Activated T-helper 1 cell treated with anti-CD3 and anti-CD28 coated beads, Interleukin-2, amount 50 U/mL, for 16 hours (primary cell): ENCODE measurements around the gene TSC22D2.
"Not testable (repeated sequence)": the region's sequence is repeated elsewhere in the genome, so short reads cannot be mapped to it uniquely, and the experiment has no call there.

Experiments
- DNase-seq, 2 donors: peaks; one replicate each; pipeline ENCODE4 v3.0.0-alpha.2; 2020; ENCODE audit warnings: low read depth in 1 of 2, low spot score in 1 of 2

The TSC22D2 gene

DNA sequence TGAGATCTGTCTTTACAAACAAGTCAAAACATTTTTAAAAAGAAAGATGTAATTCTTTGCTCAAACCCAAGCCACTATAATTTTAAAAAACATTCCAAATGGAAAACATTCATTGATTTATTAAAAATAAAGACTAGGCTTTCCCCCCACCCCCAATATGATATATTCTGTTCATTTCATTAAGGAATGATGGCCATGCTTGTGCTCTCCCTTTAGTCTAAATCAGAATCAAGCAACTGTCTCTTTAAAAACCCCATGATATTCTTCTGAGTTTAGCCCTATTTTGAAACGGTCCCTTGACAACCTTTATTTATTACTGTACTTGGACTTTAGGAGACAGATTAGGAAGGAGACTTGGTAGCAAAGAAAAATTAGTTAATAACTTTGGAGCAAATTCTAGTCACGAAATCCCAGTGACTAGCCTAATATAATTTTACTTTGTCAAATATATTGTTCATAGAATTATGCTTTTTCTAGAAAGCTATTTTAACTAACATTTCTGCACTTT lies 38.4 kb downstream of the TSC22D2 start:
- no peak for DNase-seq

DNA sequence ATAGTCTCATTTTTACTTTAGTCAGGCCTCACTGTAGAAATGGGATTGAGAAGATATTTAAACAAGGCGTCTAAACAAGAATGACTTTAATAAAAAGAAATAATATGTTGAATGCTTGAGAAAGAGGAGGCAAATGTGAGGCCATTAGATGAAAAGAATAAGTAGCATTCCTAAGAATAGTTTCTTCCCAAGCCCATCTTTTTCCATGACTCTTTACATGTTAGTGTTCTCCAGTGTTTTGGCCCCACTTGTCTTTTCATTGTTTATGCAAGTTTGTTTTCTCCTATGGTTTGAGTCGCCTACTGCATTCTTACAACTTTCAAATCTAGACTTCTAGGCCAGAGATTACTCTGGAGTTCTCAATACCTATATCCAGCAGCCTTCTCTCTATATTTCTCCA lies 39.0 kb downstream of the TSC22D2 start:
- DNase-seq, result no peak

DNA sequence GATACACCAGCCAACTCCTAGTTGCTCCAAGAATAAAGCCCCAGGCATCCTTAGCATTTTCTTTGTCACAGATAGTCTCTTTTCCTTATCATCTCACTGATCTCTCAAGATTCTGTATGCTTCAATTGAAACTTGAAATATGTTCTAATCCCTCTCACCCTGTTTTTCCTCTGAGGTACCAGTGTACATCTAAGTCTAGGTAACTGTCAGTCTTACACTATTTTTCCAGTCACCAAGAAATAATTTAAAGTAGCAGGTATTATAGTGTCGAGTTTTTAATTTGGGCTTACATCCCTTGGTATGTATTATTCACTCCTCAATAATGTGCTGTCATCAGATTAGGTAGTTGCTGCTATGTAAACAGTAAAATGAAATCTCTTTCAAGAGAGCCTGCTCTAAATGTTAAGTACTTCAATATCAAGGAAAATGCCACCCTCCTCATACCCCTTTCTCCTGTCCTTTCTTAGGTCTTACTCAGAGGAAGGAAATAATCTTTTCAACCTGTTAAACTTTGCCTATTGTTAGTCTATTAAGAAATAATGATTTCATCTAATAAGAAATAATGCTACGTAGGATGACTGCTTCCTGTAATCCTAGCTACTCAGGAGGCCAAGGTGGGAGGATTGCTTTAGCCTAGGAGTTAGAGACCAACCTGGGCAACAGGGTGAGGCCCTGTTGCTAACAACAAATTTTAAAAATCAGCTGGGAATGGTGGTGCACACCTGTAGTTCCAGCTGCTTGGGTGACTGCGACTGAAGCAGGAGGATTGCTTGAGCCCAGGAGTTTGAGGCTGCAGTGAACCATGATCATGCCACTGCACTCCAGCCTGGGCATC lies 39.8 kb downstream of the TSC22D2 start:
- DNase-seq, result no peak

DNA sequence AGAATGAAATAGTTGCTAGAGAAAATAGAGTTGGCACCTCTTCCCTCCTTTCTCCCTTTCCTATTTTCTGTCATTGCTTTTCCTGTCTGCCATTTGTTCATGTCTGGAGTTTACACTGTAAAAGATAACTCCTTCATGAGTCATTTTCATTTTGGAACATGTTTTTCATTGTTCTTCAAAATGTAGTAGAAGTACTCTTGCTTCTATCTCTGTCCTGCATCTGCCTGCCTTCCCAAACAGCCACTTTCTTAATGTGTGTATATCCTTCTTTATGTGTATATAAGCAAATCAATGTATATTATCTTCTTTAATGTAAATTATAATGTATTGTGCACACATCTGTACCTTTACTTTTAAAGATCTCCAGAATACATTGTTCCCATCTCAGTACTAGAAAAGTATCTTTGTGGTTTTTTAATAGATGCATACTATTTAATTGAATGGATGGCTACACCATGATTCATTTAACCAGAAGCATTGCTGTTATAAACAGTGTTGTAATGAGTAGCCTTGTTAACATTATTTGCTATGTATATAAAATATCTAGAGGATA lies 41.1 kb downstream of the TSC22D2 start:
- no peak for DNase-seq

DNA sequence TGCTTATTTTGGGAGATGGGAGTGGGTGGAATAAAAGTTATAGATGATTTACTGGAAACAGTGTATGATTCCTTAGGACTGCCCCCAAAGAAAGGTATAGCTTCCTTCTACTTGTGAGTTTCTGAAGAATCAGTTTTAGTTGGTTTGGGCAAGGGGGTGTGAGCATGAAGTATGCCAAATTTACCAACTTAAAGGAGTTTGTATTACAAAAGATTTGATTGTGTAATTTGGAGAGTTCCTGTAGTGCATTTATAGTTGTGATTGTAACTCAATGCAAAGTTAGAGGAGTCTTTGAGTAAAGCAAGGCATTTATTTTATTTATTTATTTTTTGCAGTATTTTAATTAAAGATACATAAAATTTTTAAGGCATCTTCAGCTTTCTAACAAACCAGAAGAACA lies 42.8 kb downstream of the TSC22D2 start:
- no peak for DNase-seq

DNA sequence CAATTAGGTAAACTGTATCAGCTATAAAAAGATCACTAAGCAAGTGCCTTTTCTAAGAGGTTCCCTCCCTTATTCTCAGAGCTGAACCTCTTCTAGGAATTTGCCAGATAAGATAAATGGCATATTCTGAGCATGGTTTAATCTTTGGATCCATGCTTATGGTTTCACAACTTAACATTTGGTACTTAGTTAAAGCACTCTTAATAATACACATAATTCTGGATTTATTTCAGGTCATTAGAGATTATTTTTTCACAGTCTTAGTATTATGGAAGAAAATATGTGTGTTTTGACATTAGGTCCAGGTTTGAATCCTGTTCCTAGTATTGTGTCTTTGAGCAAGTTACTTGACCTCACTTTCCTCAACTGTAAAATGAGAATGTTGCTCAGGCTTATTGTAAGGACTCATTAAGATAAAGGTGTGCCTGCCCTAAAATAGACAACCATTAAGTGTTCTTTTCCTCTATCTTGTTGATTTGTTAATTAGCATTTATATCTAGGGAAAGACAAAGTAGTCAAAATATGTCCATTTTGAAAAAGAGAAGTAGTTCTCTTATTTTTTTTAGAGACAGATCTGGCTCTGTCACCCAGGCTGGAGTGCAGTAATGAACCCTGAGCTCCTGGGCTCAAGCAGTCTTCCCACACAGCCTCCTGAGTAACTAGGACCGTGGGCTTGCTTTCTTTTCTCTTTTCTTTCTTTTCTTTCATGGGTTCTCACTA lies 43.4 kb downstream of the TSC22D2 start:
- DNase-seq, result no peak

DNA sequence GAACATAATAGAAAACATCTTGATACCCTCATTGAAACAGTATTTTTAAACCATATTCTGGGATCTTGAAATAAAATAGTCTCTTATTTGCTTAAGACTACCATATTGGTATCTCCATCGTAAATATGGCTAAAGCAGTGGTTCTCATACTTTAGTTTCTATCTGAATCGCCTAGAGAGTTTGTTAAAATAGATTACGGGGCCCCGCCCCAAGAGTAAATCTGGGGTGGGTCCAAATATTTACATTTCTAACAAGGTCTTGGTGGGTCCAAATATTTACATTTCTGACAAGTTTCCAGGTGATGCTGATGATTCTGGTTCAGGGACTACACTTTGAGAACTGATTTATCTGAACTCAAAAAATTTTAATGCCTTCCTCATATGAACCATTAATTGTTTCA lies 45.3 kb downstream of the TSC22D2 start:
- no peak for DNase-seq

DNA sequence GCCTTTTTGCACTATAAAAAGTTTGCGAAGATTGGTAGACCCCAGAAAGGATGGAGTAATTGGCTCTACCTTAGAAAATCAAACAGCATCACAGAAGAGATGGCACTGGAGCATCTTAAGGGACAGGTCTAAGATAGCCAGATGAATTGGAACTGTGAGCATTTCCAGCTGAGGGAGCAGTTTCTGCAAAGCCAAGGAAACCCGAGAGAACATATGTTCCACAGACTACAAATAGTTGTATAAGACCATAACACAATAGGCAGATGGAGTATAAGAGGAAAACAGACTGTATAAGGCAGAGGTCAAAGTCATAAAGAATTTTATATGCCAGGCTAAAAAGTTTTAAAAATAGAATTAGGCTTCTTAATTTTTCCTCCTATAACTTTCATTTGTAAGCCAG lies 46.0 kb downstream of the TSC22D2 start:
- DNase-seq, result no peak

DNA sequence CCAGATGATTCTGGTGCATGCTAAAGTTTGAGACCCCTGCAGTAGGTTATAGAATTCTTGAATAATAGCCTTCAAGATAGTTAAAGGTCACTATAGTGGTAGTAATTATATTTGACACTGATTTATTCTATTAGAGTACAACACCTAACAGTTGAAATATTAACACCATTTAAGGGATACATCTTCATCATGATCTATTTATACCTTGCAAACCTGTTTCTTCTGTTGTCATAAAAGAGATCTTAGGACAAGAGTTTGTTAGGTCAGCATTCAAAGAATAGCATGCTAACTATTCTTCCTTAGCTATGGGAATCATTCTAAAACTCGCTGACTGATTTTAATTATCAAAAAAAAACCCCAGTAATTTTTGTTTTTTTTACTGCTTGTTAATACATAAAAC lies 46.5 kb downstream of the TSC22D2 start:
- DNase-seq, result no peak

DNA sequence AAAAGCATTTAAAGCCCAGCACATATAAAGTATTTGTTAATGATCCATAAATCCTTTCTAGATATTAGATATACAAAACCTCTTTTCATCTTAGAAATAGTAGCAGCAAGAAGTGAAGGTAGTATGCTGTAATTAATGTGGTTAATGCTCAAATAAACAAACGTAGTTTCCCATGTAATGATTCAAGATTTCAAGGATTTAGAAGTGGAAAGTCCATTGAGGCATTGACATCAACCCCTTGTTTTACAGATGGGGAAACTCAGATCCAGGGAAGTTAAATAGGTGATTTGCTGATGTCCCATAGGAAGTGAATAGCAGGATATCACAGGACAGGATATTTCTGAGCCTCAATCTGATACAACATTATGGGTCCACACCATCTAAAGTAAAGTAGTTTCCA lies 47.2 kb downstream of the TSC22D2 start:
- no peak for DNase-seq

DNA sequence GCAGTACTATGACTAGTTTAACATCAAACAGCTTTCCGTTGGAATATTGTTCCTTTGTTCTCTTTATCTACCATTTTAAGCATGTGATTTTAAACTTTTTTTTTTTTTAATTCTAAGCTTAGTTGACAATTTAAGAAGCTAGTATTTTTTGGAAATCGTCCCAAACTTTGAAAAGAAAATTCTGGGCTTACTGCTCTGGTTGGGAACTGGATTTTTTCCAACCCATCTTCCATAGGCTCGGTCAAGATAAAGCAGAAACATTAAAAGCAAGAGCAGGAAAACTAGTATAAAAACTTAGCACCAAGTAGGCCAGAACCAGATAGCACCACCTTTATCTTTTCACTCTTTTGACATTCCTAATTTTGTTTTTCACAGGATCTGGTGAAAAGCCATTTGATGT lies 49.9 kb downstream of the TSC22D2 start:
- no peak for DNase-seq

DNA sequence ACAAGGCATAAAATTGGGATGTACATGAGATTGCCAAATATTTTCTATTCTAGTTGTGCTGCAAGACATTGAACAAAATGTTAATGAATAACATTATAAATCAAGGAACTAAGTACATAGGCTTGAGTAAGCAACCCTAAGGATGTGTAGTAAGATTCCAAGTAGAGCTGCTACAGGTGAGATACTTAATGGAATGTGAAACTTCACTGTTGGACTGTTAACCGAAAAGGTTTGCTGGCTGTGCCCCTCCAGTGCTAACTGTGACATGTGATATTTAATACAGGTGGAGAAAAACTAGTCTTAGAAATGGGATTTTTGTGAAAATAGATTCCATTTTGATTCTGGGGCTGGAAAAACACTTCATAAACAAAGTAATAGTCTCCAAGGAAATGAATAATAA lies 52.4 kb downstream of the TSC22D2 start:
- DNase-seq, result no peak

DNA sequence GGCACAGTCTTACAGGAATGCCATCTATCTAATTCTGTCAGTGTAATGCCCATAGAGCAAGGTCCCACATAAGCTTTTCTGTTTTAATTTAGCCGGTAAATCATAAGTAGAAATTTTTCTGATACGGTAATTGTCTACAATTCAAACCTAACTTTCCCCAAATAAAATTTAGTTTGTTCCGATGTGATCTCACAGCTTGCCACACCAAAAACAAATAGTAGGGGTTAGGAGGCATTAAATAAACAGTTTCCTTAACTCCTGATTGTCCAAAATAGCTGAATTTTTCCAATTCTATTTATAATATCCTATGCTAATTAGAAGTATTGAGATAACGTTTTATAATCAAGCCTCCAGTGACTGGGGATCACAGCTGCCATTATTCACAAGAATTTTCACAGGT lies 53.3 kb downstream of the TSC22D2 start:
- DNase-seq, result no peak

DNA sequence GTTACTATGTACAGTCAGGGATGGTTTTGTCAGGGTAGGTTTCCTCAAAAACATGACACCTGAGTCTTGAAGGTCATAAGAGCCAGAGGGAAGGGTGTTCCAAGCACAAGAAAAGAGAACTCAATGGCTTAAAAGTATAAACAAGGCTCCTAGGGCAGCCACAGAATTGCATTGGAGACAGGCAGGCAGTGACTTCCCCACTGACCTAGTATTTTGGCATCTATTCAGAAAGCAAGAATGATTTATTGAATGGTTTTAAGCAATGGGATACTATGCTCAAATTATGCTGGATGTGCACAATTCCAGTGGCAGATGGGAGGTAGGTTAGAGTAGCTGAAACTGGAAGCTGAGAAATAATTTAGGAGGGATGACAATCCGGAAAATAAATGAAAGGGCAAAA lies 54.0 kb downstream of the TSC22D2 start:
- no peak for DNase-seq

DNA sequence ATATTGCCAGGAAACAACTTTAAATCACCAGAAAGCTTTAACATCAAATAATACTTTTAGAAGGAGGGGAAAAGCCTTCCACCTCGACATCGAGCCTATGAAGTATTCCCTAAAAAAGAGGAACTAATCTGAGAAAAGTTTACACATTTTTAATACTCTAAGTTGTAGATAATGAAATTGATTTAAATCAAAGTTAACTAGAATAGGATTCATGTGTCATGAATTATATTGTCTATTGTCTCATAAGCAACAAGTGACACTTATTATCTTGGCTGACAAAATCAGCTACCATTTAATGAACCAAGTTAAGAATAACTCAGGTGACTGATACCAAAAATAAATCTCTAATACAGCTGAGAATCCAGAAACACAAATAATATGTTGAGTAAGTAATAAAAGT lies 56.6 kb downstream of the TSC22D2 start:
- DNase-seq, result no peak

DNA sequence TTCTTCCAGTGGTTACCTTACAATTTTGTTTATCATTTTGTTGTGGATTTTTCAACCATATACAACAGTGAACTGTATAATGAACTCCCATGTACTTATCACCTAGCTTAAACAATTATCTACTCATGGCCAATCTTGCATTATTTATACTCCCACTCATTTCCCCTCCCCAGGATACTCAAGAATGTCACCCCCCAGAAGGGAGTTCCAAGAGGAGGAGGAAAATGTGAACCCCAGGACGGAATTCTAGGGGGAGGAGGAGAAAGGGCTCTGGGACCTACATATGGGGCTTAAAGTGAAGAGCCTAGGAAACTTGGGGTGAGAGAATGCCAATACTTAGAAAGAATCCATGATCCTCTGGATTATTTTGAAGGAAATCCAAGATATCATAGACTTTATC lies 59.3 kb downstream of the TSC22D2 start:
- DNase-seq, result no peak

DNA sequence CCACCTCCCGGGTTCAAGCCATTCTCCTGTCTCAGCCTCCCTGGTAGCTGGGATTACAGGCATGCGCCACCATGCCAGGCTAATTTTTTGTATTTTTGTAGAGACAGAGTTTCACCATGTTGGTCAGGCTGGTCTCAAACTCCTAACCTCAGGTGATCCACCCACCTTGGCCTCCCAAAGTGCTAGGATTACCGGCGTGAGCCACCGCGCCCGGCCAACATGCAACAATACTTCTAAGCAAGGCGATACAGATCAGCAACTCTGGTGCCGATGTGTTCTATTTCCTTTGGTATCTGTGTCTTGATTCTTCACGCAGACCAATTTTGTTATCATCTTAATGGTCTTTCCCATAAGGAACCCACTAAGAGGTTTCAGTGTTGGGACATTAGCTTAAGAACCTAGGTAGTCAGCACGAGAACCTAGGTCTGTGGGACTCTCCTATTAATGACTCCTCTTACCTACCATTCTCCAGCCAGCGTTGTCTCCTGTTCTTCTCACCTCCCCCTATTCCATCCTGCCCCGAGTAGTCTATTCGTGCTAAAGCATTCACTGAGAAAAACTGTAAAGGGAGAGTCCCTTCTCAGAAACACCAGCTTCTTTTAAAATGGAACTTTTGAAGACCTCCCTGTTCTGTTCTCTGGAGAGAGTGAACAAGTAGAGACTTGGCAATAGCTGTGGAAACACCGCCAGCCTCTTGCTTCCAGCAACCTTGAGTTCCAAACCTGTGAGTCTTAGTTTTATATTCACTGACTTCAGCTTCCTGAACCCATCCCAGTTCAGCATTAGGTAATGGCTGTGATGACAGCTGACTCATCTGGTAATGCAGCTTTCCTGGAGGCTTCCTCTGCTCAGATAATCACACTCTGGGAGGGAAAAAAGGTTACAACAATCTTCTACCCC lies 61.2 kb downstream of the TSC22D2 start:
- no peak for DNase-seq

DNA sequence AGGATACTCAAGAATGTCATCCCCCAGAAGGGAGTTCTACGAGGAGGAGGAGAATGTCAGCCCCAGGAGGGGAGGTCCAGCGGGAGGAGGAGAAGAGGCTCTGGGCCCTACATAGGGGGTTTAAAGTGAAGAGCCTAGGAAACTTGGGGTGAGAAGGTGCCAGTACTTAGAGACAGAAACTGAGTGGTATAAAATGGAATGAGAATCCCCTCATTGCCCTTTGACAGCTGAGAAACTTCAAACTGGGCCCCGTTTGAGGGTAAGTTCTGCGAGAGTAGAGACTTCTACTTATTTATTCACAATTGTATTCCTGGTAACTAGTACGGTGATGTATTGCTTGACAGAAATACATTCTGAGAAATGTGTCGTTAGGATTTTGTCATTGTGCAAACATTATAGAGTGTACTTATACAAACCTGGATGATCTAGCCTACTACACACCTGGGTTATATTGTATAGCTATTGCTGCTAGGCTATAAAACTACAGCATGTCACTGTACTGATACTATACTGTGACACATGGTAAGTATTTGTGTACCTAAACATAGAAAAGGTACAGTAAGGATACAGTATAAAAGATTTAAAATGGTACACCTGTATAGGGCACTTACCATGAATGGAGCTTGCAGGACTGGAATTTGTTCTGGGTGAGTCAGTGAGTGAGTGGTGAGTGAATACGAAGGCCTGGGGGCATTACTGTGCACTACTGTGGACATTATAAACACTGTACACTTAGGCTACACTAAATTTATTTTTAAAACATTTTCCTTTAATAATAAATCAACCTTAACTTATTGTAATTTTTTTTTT lies 62.0 kb downstream of the TSC22D2 start:
- DNase-seq, result no peak

DNA sequence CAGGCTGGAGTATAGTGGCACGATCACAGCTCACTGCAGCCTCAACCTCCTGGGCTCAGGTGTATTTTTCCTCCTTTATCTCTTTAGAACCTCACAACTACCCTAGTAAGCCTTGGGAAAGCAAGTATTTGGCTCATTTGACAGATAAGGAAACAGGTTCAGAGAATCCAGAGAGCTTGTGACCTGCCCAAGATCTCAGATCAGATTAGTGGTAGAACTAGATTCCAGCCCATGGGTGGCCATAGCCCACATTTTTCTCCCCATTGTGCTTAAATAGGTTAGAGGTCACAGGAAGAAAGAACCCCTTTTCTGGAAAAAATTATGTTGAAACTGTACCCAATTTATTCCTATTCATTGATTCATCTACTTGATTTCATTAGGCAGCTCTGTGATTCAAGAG lies 64.3 kb downstream of the TSC22D2 start:
- DNase-seq, result no peak

DNA sequence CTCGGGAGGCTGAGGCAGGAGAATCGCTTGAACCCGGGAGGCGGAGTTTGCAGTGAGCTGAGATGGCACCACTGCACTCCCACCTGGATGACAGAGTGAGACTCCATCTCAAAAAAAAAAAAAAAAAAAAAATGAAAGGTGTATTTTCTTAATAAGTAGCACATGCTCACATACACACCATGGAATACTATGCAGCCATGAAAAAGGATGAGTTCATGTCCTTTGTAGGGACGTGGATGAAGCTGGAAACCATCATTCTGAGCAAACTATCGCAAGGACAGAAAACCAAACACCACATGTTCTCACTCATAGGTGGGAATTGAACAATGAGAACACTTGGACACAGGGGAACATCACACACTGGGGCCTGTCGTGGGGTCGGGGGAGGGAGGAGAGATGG lies 65.1 kb downstream of the TSC22D2 start:
- DNase-seq, result not testable (repeated sequence)
